ENCODE measurements around the gene COL19A1.
A peak's percentile ranks its signal among the peaks of the same experiment; 100 is the strongest.

The COL19A1 gene

DNA sequence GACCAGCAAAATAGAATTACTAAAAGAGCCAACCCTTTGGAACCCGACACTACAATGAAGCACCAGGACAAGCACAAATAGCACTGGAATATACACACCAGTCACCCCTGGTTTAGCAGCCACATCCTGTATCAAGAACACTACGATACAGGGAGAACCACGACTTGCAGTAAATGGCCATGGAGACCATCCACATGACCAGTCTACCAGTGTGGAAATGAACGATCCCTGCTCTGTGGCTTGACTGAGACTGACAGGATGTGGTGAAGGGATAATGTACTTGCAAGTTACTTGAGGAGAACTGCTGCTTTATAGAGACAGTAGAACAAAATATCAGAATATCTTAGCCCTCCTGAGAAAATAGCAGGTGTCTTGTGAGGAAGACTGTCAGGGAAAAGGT, 266.9 kb downstream of the COL19A1 start:
- no peak for DNase-seq

GRCh38 chr6:70134542-70134941, 268.2 kb downstream of the COL19A1 start:
- no peak for DNase-seq

DNA sequence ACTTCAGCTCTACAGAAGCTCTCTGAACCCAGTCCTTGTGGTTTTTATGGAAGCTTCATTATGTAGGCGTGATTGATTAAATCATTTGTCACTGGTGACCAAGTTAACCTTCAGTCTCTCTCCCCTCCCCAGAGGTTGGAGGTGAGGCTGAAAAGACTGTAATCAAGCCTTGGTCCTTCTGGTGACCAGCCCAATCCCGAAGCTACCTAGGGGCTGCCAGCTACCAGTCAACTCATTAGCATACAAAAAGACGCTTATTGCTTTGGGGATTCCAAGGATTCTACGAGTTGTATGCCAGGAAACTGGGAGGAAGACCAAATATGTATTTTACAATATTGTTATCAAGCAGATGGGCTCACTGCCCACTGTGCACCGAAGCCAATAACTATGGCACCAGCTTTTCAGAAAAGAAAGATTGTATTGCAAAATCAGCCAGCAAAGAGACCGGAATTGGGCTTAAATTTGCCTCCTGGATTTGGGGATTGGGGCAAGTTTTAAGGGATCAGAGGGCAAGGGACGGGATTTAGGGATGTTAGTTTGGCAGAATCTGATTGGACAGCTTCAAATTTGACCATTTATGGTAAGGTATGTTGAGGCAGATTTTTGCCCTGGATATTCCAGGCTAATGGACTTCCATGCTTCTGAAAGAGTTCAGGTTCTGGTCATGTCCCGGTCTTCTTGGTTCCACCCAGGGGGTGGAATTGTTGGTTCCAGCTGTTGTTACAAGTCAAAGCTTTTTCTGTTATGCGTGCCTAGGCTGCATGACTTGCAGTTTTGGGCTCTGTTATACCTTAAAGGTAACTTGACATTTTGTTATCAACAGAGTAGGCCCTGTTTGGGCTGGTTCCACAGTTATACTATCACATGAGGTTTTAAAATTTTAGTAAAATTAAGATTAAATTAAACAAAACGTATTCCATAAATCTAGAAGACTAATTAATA, 269.1 kb downstream of the COL19A1 start:
- no peak for DNase-seq

DNA sequence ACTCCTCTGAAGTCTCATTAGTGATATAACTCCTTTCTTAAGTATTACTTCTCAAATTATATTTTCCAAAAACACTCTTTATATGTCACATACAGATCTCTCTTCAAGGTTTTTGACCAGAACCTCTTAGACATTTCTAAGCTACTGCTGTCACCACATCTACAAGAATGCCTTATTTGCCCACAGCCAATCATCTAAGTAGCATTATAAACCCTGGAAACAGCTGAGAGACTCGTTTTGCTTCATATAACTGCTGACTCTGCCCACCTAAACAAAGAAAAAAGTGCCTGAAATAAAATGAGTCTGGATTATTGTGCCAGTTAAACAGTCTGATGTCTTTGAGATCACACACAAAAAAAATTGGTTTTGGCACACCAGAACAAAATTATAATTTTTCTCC, 270.6 kb downstream of the COL19A1 start:
- no peak for DNase-seq

DNA sequence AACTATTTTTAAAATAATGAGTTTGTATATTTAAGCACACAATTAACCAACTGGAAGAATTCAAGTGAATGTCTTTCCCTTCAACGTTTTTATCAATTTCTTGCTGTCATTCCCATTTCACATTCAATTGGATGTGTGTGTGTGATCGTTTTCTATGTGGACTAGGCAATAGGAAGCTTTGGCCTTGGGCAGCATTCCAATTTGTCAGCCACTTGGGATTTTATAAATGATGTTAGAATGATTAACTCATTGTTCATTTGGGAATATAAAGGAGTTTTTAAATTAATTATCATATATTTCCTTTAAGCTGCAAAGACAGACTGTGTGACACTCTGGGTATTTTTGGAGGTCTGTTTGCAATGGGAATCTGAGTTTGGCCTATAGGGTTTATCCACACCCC, 274.1 kb downstream of the COL19A1 start:
- no peak for DNase-seq

DNA sequence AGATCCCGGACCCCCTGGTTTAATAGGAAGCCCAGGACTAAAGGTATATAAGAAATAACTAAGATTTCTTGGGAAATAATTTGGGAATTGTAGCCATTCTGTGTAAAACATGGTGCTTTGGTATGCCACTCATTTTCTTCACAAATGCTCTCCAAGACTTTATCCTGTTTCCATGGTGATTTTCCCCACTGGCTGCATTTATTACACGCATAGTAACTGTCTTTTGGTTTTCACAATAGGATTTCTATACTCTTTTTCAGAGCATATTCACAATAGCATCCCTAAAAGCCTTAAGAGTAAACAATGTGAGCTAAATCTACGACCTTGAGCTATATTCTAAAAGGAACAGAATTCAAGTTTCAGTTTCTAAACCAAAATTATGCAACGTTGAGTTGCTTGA, 275.7 kb downstream of the COL19A1 start:
- DNase-seq: no peak

DNA sequence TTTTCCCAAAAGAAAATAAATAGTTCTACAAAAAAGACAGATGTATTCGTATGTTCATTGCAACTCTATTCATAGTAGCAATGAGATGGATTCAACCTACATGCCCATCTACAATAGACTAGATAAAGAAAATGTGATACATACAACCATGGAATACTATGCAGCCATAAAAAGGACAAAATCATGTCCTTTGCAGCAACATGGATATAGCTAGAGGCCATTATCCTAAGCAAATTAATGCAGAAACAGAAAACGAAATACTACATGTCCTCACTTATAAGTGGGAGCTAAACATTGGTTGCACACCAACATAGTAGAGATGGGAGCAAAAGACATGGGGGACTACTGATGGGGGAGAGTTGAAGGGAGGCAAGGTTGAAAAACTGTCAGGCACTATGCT, 278.8 kb downstream of the COL19A1 start:
- DNase-seq: no peak

DNA sequence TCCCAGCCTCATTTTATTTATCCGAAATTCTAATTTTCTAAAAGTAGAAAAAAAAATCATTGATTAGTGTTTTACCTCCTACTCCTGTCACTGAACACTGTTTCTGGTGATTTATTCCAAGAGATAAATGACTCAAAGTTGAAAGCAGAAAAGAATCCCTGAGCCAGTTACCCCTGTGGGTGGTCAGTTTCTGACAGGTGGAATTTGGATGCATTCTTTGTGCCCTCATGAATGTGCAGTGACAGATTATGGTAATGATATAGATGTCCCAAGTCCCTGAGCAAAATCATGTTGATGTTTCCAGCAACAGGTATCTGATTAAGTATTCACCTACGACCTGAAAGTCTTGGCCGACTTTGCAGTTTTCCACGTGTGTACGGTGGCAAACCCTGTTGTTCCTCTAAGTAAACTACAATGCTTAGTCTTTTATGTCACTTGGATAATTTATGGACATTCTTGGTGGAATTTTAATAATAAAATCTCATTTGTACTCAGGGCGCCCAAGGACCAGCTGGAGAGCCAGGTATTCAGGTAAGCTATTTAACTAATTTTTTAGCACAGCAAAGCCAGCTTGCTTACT, 282.9 kb downstream of the COL19A1 start:
- DNase-seq: no peak

DNA sequence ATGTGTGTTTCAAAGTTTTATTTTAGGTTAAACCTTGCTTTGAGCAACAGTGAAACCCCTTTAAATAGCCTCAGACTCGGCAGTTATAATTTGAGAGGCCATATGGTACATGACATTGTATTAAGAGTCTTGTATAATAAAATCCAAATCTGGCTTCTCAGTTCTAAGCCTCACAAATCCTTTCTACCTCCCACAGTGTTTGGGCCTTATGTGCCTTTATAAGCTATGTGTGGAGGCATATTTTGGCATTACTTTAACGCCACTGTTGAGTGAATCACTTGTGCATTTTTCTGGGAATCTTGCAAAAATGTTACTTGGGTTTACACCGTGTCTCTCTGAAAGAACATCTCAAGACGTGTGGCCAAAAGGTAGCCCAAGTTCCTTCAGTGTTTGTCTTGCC, 284.2 kb downstream of the COL19A1 start:
- DNase-seq: no peak

GRCh38 chr6:70151616-70152015, 285.3 kb downstream of the COL19A1 start:
- no peak for DNase-seq

DNA sequence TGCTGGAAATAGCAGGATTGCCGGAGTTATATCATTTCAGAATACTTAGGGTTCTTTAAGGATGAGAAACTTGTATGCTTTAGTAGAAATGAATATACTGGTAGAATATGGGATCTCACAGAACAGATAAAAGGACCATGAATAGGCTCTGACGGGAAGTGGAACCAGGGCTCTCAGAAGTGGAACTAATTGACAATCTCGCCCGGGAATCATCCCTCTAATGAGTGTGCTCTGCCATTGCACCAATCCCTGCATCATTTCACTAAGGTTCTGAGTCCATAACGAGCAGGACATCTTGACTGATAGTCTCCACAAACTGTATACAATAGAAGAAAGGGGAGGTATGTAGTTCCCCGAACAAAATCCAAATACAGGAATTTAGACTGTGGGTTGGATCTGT, 286.4 kb downstream of the COL19A1 start:
- DNase-seq: no peak

GRCh38 chr6:70157086-70157485, 290.7 kb downstream of the COL19A1 start:
- DNase-seq: no peak

DNA sequence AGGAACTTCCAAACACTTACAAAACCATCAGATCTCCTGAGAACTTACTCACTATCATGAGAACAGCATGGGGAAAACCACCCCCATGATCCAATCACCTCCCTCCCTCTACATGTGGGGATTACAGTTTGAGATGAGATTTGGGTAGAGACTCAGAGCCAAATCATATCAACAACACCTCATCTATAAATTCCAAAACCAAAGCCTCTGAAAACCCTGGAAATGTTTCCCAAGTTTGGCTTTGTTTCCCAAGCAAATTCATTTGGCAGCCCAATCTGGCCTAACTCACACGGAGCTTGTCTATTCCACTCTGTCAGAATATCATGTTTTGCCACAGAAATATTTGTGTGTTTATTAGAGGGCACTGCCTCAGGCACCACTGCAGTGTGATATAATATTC, 293.9 kb downstream of the COL19A1 start:
- DNase-seq: no peak

DNA sequence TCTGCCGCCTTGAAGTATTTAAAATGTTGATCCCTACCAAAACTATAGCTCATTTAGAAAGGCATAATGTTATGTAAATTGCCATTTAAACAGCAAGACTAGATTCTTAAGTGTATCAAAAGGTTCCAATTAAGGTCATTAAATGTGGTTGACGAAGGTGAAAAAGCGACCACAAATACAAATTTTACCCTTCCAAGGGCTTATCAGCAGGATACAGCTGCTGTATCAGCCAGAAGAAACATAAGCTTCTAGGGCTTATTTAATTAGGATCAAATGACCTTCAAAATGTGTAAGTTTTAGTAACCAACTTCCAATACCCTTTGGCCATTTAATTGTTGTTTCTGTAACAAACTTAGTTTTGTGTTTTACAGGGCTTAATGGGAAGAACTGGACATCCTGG, 296.6 kb downstream of the COL19A1 start:
- DNase-seq: no peak

GRCh38 chr6:70163795-70164194, 297.4 kb downstream of the COL19A1 start:
- DNase-seq: no peak

DNA sequence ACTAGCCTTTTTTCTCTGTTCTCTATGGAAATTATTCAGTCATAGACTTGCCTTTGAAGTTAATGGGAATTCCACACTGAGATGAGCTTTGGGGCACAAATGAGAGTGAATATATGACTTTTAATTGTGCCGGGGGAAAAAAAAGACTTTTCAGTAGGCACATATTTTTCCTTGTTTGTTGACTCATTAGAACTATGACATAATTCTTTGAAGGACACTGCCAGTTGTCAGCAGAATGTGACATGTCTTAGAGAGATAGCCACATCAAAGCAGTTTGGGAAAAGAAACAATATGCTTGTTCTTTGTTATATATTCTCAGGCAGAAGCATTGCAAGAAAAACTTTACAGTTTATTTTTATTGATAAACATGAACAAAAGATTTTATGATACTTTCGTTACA, 298.2 kb downstream of the COL19A1 start:
- no peak for DNase-seq

- peak; percentile 73 for DNase-seq
These were observed 300.0 kb downstream of the COL19A1 start for GRCh38 chr6:70166088-70166958.

GRCh38 chr6:70168681-70169377, 302.5 kb downstream of the COL19A1 start:
- DNase-seq: peak; percentile 51

DNA sequence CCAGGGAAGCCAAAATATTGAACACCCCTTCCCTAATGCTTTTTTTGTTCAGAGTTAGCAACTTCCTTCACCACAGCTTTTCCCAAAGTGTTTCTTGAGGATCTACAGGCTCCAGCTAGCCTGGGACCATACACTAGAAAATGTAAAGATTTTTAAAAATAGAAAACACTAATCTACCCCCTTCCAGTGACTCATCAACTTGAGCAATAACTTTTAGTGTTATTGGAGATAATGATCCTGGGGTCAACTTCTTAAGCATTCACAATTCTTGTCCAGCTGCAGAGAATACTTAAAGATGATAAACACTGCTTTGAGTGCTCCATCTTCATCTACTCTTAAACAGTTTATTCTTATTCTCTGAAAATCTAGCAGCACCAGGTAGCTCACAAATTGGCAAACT, 304.9 kb downstream of the COL19A1 start:
- DNase-seq: no peak

GRCh38 chr6:70172252-70172651, 305.9 kb downstream of the COL19A1 start:
- no peak for DNase-seq

DNA sequence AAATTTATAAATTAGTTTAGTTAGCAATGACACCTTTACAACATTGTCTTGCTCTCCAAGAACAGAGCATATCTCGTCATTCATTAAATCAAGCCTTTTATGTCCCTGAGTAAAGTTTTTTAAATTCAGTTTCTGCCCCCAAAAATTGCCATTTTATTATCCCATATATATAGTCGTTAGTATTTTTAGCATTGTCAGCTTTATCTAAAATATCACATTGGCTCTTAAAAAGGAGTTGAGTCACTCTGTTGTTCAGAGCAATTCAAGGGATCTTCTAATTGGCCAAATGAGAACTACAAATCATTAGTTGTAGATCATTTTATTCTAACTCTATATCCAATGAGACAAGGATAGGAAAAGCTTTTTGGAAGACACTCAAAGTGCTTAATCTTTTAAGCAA, 309.4 kb downstream of the COL19A1 start:
- DNase-seq: no peak

- DNase-seq: no peak
These were observed 310.6 kb downstream of the COL19A1 start for GRCh38 chr6:70176842-70177550.

Measured in retina (tissue), 1 donor.